Endothelial cell of umbilical vein (primary cell): ENCODE results near the gene GABPB1. TPM values are rescaled to one million over a fixed set of nuclear protein-coding genes. Genes with fewer than 3 reads are reported as not detected.
A peak's percentile ranks its signal among the peaks of the same experiment; 100 is the strongest.

Experiments used
- BruUV-seq: library from RNA; stranded (reverse); fragments of 400-500 nt; replicated peaks from 2 replicates; lab custom pipeline; 2021; lab: Mats Ljungman, UMichigan
- CTCF ChIA-PET: fragments of 300-600, 350-600 bp; sonication (Branson Sonifier 250); formaldehyde crosslinking; loops from one replicate; lab custom pipeline; 2021; ENCODE audit warnings: antibody characterized with exemption, inconsistent platforms; lab: Charles Lee
- POLR2A ChIA-PET: fragments of 300-600, 350-600 bp; sonication (Branson Sonifier 250); formaldehyde crosslinking; loops from one replicate; lab custom pipeline; 2021; ENCODE audit warnings: antibody characterized with exemption, inconsistent platforms; lab: Charles Lee
- DNase-seq: peaks from one replicate; pipeline ENCODE4 v3.0.0-alpha.2; 2011; ENCODE audit warnings: low read depth, low spot score
- FAIRE-seq: peaks from 2 replicates; lab custom pipeline; 2011; peaks lifted over from hg19 to GRCh38; lab: Jason Lieb, UNC
- H2AFZ ChIP-seq: 2 replicates; pipeline ENCODE4 v1.6.0; 2012; ENCODE audit warnings: low read depth, low read length, control low read depth, inconsistent platforms
- H3K27ac ChIP-seq: 2 replicates; pipeline ENCODE4 v1.5.1; 2011; ENCODE audit warnings: low read depth, mild to moderate bottlenecking, control low read depth, low read length, moderate library complexity; ENCODE audit not compliant: insufficient read depth
- H3K27me3 ChIP-seq, 2 experiments: 2 replicates each; pipeline versions ENCODE4 v1.6.0 to v1.6.1; 2011; ENCODE audit warnings: low read length in 2 of 2, mixed read lengths in 1 of 2; ENCODE audit not compliant: control insufficient read depth in 2 of 2, insufficient read depth in 2 of 2
- H3K36me3 ChIP-seq, 2 experiments: 2 replicates in 1 of 2; 3 replicates in 1 of 2; pipeline ENCODE4 v1.5.1; 2011; ENCODE audit warnings: low read length in 2 of 2, mild to moderate bottlenecking in 1 of 2, moderate library complexity in 1 of 2; ENCODE audit not compliant: control insufficient read depth in 2 of 2, insufficient read depth in 2 of 2; ENCODE audit errors: extremely low read depth in 1 of 2
- H3K4me1 ChIP-seq: 3 replicates; pipeline ENCODE4 v1.5.1; 2011; ENCODE audit warnings: mild to moderate bottlenecking, low read length; ENCODE audit not compliant: control insufficient read depth, insufficient read depth; ENCODE audit errors: extremely low read depth
- H3K4me2 ChIP-seq: 2 replicates; pipeline ENCODE4 v1.6.1; 2011; ENCODE audit warnings: low read length, control low read depth, mixed read lengths; ENCODE audit not compliant: insufficient read depth
- H3K4me3 ChIP-seq, 3 experiments: fragments of 200-600 bp in 1 of 3; sonication (generic), shearing (Covaris generic) in 1 of 3; replicated peaks in 1 of 3; 2 replicates each; pipeline ENCODE4 v1.5.1; 2011 to 2016; ENCODE audit warnings: control low read depth in 3 of 3, low read length in 3 of 3, mild to moderate bottlenecking in 2 of 3, inconsistent platforms in 1 of 3, low read depth in 1 of 3, moderate library complexity in 1 of 3; ENCODE audit not compliant: insufficient read depth in 1 of 3
- H3K79me2 ChIP-seq: 2 replicates; pipeline ENCODE4 v1.6.0; 2012; ENCODE audit warnings: low read length, inconsistent platforms; ENCODE audit not compliant: control insufficient read depth, insufficient read depth
- H3K9ac ChIP-seq: replicated peaks from 2 replicates; pipeline ENCODE3; 2011; ENCODE audit warnings: low read length, control low read depth; ENCODE audit not compliant: insufficient read depth; ENCODE audit errors: extremely low read depth
- H3K9me1 ChIP-seq: replicated peaks from 3 replicates; pipeline ENCODE4 v1.6.0; 2011; ENCODE audit warnings: mild to moderate bottlenecking, low read length; ENCODE audit not compliant: control insufficient read depth, insufficient read depth; ENCODE audit errors: extremely low read depth
- H3K9me3 ChIP-seq: replicated peaks from 2 replicates; pipeline ENCODE4 v1.5.1; 2012; ENCODE audit warnings: low read length, inconsistent platforms; ENCODE audit not compliant: control insufficient read depth, insufficient read depth
- H4K20me1 ChIP-seq: replicated peaks from 2 replicates; pipeline ENCODE3; 2011; ENCODE audit warnings: mild to moderate bottlenecking, low read length; ENCODE audit not compliant: control insufficient read depth, insufficient read depth; ENCODE audit errors: extremely low read depth
- CTCF ChIP-seq, 2 donors: IDR thresholded peaks; 1 replicate in 1 of 2; 2 replicates in 1 of 2; pipeline ENCODE4 v1.5.1; 2011; ENCODE audit warnings: low read length in 2 of 2, mild to moderate bottlenecking in 2 of 2, moderate library complexity in 2 of 2, control low read depth in 1 of 2, inconsistent platforms in 1 of 2, low read depth in 1 of 2; ENCODE audit not compliant: insufficient read depth in 1 of 2; ENCODE audit errors: extremely low read depth in 1 of 2
- EZH2 ChIP-seq: IDR thresholded peaks from 2 replicates; pipeline ENCODE4 v1.6.1; 2012; ENCODE audit warnings: borderline replicate concordance, low read depth, mild to moderate bottlenecking, moderate library complexity, low read length, inconsistent platforms; ENCODE audit not compliant: severe bottlenecking
- FOS ChIP-seq: IDR thresholded peaks from 2 replicates; pipeline ENCODE4 v1.6.1; 2011; ENCODE audit warnings: mild to moderate bottlenecking, low read length, moderate library complexity, borderline replicate concordance; ENCODE audit not compliant: insufficient read depth
- GATA2 ChIP-seq: IDR thresholded peaks from 2 replicates; pipeline ENCODE4 v1.7.0; 2011; ENCODE audit warnings: low read depth, mild to moderate bottlenecking, moderate library complexity, mixed read lengths, low read length; ENCODE audit not compliant: insufficient read length, insufficient read depth
- JUN ChIP-seq: IDR thresholded peaks from 2 replicates; pipeline ENCODE4 v1.6.1; 2011; ENCODE audit warnings: borderline replicate concordance, low read depth; ENCODE audit not compliant: insufficient read length, insufficient read depth
- MAX ChIP-seq: IDR thresholded peaks from 2 replicates; pipeline ENCODE4 v1.6.1; 2011; ENCODE audit not compliant: insufficient read depth, insufficient read length
- MYC ChIP-seq: IDR thresholded peaks from one replicate; pipeline ENCODE4 v1.6.1; 2011; ENCODE audit warnings: mild to moderate bottlenecking, low read depth, low read length
- POLR2A ChIP-seq: IDR thresholded peaks from 2 replicates; pipeline ENCODE4 v1.6.1; 2012; ENCODE audit warnings: low read depth, mild to moderate bottlenecking, control low read depth, low read length
- POLR2AphosphoS5 ChIP-seq: IDR thresholded peaks from 2 replicates; pipeline ENCODE4 v1.6.1; 2012; ENCODE audit warnings: low read depth, mild to moderate bottlenecking, control low read depth, low read length, moderate library complexity; ENCODE audit not compliant: insufficient read depth
- dilution Hi-C: fragments of 300-500 bp; cut with MboI; formaldehyde crosslinking; loops from one replicate; pipeline ENCODE4 v1.15.0; 2019; ENCODE audit warnings: low sequenced_read_pairs; ENCODE audit not compliant: extremely low pct_ligation_motif_present
- intact Hi-C: fragments of 100-400 bp; cut with micrococcal nuclease; formaldehyde crosslinking; loops from one replicate; pipeline ENCODE4 v1.10.0; 2022
- polyA plus RNA-seq, 4 experiments: library from polyadenylated mRNA; depleted of rRNA in 3 of 4; stranded (reverse) in 3 of 4; unstranded in 1 of 4; fragments of >200 nt; gene quantifications; 2 replicates each; pipeline versions ENCODE4 v1.2.1 to v1.2.3, GENCODE V29; 2011 to 2012; ENCODE audit warnings: missing spikeins in 1 of 4
- total RNA-seq: library from RNA; stranded (reverse); gene quantifications from 2 replicates; pipeline ENCODE4 v1.2.3, GENCODE V29; 2021

The GABPB1 gene
- total and polyA plus RNA-seq, 2 donors (not counting 3 experiments of a cell fraction or from before 2014, with no cell fraction given): 42.3 to 59.7 TPM

GRCh38 chr15:50260969-50261496 lies 94.0 kb downstream of the GABPB1 start:
- Histone ChIP-seq H3K4me3 (no peak overlapping the region), H3K9ac (no peak overlapping the region), H3K9me3 (no peaks in the 10 kb centered on the region), H3K4me2 (no peak overlapping the region), H3K27me3 (peaks cover 7 to 9% of the 10 kb centered on the region in 2 experiments), H3K79me2 (no peaks in the 10 kb centered on the region), H3K27ac (no peak overlapping the region), H3K4me1 (no peaks in the 10 kb centered on the region), H2AFZ (no peak overlapping the region), H3K9me1 (no peaks in the 10 kb centered on the region), H4K20me1 (no peaks in the 10 kb centered on the region), H3K36me3 (no peaks in the 10 kb centered on the region)
- dilution Hi-C loops (no loop called here), intact Hi-C loops (no loop called here)
- DNase-seq: no peak
- BruUV-seq: no TSS peak
- TF ChIP-seq JUN (no peak), GATA2 (no peak), FOS (no peak), POLR2A (no peak), POLR2AphosphoS5 (no peak), MYC (no peak), CTCF (IDR thresholded peaks at IDR 0.05; ENCODE audit: extremely low read depth in 1 of 2, insufficient read depth in 1 of 2, low read depth in 1 of 2, low read length in 2 of 2) (no peak), EZH2 (no peak), MAX (no peak)
- POLR2A ChIA-PET: no interaction called here
- CTCF ChIA-PET: no interaction called here
- FAIRE-seq: peak; percentile 26
